ENCODE results near the gene DCAF11. TPM values are rescaled to one million over a fixed set of nuclear protein-coding genes. Genes with fewer than 3 reads are reported as not detected.

Gene DCAF11
- total RNA-seq, 1 experiment from 2014 or later = 68.2 TPM

DNA sequence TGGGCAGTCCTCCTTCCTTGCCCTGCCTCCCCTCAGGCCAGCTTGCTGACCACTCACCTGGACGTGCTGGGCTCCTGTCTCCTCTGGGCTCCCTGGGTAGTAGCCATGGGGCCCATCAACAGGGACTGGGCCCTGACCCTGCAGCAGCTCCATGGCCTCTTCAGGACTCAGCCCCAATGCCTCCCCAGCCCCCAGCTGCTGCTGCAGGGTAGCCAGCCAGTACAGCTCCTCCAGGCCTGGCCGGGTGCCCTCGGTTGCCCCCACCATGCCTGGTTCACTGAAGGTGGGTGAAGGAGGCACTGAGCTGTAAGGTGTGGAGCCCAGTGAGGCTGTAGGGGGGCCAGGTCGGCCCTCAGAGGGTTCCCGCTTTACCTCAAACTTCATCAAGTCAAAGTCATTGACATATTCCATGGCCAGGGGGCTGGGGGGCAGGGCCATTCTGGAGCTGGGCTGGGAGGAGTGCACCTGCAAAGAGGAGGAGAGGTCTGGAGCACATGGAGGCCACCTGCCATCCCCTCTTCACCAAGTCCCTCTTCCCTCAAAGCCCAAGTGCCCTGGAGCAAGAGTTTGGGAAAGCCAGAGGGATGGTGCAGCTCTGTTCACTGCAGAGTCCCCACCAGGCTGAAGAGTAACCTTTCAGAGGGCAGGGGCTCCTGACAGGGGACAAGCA is 32.0 kb upstream of the DCAF11 start:
- ChIA-PET POLR2A (ENCODE audit: unreplicated experiment) (no interaction called here), CTCF (no interaction called here)
- BruUV-seq (replicated peaks) = no TSS peak
- H3K36me3 ChIP-seq (ENCODE audit: low read depth, low read length) = no peaks in the 10 kb centered on the region
- H3K27ac ChIP-seq (ENCODE audit: low read length) = no peak overlapping the region
- TF ChIP-seq EZH2 (IDR thresholded peaks at IDR 0.05; ENCODE audit: low read length, unreplicated experiment) (no peak), EZH2phosphoT487 (IDR thresholded peaks at IDR 0.05; ENCODE audit: borderline replicate concordance, low read length) (no peak)
- TF ChIP-seq, protein P1, sequence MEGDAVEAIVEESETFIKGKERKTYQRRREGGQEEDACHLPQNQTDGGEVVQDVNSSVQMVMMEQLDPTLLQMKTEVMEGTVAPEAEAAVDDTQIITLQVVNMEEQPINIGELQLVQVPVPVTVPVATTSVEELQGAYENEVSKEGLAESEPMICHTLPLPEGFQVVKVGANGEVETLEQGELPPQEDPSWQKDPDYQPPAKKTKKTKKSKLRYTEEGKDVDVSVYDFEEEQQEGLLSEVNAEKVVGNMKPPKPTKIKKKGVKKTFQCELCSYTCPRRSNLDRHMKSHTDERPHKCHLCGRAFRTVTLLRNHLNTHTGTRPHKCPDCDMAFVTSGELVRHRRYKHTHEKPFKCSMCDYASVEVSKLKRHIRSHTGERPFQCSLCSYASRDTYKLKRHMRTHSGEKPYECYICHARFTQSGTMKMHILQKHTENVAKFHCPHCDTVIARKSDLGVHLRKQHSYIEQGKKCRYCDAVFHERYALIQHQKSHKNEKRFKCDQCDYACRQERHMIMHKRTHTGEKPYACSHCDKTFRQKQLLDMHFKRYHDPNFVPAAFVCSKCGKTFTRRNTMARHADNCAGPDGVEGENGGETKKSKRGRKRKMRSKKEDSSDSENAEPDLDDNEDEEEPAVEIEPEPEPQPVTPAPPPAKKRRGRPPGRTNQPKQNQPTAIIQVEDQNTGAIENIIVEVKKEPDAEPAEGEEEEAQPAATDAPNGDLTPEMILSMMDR (conservative IDR thresholded peaks at IDR 0.05; ENCODE audit: low read depth, low read length) = no peak
- H3K9me3 ChIP-seq (ENCODE audit: low read length) = no peaks in the 10 kb centered on the region
- no peaks in the 10 kb centered on the region for H3F3A ChIP-seq (ENCODE audit: low read length, unreplicated experiment)
- no peak overlapping the region for H3K4me2 ChIP-seq (ENCODE audit: low read length)
- DNase-seq (no peak), ATAC-seq (no peak)
- no peaks in the 10 kb centered on the region for H3K9me2 ChIP-seq (replicated peaks; ENCODE audit: low read length)
- no peak overlapping the region for H3K9ac ChIP-seq (ENCODE audit: low read length)
- H3K4me3 ChIP-seq (ENCODE audit: low read length) = no peak overlapping the region
- intact Hi-C loops (cut with micrococcal nuclease) = no loop called here
- H2AFZ ChIP-seq (ENCODE audit: low read length) = no peak overlapping the region
- no peaks in the 10 kb centered on the region for H3K27me3 ChIP-seq (ENCODE audit: low read length)
- H3K79me2 ChIP-seq (ENCODE audit: low read length) = no peaks in the 10 kb centered on the region
- no peaks in the 10 kb centered on the region for H4K20me1 ChIP-seq (ENCODE audit: low read length)
- H3K4me1 ChIP-seq (ENCODE audit: insufficient read depth, low read length) = peaks cover 12% of the 10 kb centered on the region

DNA sequence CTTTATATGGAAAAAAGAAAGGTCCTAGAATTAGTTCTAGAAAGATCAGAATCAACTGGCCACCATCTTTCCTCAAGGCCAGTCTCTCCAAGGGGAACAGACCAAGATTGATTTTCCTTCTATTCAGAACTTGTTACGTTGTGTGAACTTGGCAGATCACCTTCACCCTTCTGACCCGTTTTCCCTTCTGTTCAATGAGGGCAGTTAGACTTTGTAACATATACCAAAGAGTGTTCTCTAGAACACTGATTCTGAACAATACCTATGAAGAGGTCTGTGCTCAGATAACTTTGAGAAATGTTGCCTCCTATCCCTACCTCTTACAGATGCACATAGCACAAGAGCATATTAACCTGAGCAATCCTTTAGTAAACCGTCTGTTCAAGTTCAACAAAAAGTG is 31.1 kb upstream of the DCAF11 start:
- Histone ChIP-seq H3K36me3 (ENCODE audit: low read depth, low read length) (no peaks in the 10 kb centered on the region), H3K27ac (ENCODE audit: low read length) (no peak overlapping the region), H3K9me2 (replicated peaks; ENCODE audit: low read length) (no peaks in the 10 kb centered on the region), H3K27me3 (ENCODE audit: low read length) (no peaks in the 10 kb centered on the region), H4K20me1 (ENCODE audit: low read length) (no peaks in the 10 kb centered on the region), H3K4me3 (ENCODE audit: low read length) (no peak overlapping the region), H2AFZ (ENCODE audit: low read length) (no peak overlapping the region), H3K79me2 (ENCODE audit: low read length) (no peaks in the 10 kb centered on the region), H3K4me1 (ENCODE audit: insufficient read depth, low read length) (peaks cover 12% of the 10 kb centered on the region), H3K9me3 (ENCODE audit: low read length) (no peaks in the 10 kb centered on the region), H3K4me2 (ENCODE audit: low read length) (no peak overlapping the region), H3F3A (ENCODE audit: low read length, unreplicated experiment) (no peaks in the 10 kb centered on the region), H3K9ac (ENCODE audit: low read length) (no peak overlapping the region)
- ATAC-seq (no peak), DNase-seq (no peak)
- POLR2A ChIA-PET (ENCODE audit: unreplicated experiment) = no interaction called here
- intact Hi-C loops (cut with micrococcal nuclease) = no loop called here
- CTCF ChIA-PET = no interaction called here
- no TSS peak for BruUV-seq (replicated peaks)
- no peak for TF ChIP-seq EZH2phosphoT487 (IDR thresholded peaks at IDR 0.05; ENCODE audit: borderline replicate concordance, low read length)
- TF ChIP-seq, protein P1 (conservative IDR thresholded peaks at IDR 0.05; ENCODE audit: low read depth, low read length) = no peak
- TF ChIP-seq EZH2 (IDR thresholded peaks at IDR 0.05; ENCODE audit: low read length, unreplicated experiment) = no peak

DNA sequence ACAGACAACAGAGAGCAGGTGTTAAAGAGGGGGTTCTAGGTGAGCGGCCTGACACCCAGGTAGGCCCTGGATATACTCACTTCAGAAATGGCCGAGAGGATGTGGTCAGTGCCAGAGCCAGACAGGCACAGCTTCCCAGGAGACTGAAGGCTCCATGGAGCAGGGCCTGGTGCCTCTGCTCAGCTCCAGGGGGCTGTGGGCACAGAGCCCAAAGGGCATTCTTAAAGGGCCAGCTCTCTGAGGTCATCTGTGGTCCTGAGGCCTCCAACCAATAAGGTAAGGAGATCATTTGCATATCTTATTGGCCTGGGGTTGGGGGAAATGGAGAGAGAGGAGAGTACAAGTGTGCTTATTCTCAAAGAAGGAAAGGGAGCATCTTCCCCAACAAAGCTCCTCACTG is 30.1 kb upstream of the DCAF11 start:
- Histone ChIP-seq H4K20me1 (ENCODE audit: low read length) (no peaks in the 10 kb centered on the region), H3K27ac (ENCODE audit: low read length) (no peak overlapping the region), H3K4me2 (ENCODE audit: low read length) (no peak overlapping the region), H3K79me2 (ENCODE audit: low read length) (no peaks in the 10 kb centered on the region), H3F3A (ENCODE audit: low read length, unreplicated experiment) (no peaks in the 10 kb centered on the region), H3K27me3 (ENCODE audit: low read length) (no peaks in the 10 kb centered on the region), H3K9ac (ENCODE audit: low read length) (no peak overlapping the region), H3K4me1 (ENCODE audit: insufficient read depth, low read length) (peaks cover 12% of the 10 kb centered on the region), H3K36me3 (ENCODE audit: low read depth, low read length) (no peaks in the 10 kb centered on the region), H3K9me2 (replicated peaks; ENCODE audit: low read length) (no peaks in the 10 kb centered on the region), H2AFZ (ENCODE audit: low read length) (no peak overlapping the region), H3K9me3 (ENCODE audit: low read length) (no peaks in the 10 kb centered on the region), H3K4me3 (ENCODE audit: low read length) (no peak overlapping the region)
- DNase-seq (no peak), ATAC-seq (no peak)
- ChIA-PET POLR2A (ENCODE audit: unreplicated experiment) (no interaction called here), CTCF (no interaction called here)
- intact Hi-C loops (cut with micrococcal nuclease) = no loop called here
- TF ChIP-seq, protein P1 (conservative IDR thresholded peaks at IDR 0.05; ENCODE audit: low read depth, low read length) = no peak
- TF ChIP-seq EZH2 (IDR thresholded peaks at IDR 0.05; ENCODE audit: low read length, unreplicated experiment) (no peak), EZH2phosphoT487 (IDR thresholded peaks at IDR 0.05; ENCODE audit: borderline replicate concordance, low read length) (no peak)
- BruUV-seq (replicated peaks) = no TSS peak
